Measurements from ENCODE around the gene IRF2BP2.

IRF2BP2 gene

DNA sequence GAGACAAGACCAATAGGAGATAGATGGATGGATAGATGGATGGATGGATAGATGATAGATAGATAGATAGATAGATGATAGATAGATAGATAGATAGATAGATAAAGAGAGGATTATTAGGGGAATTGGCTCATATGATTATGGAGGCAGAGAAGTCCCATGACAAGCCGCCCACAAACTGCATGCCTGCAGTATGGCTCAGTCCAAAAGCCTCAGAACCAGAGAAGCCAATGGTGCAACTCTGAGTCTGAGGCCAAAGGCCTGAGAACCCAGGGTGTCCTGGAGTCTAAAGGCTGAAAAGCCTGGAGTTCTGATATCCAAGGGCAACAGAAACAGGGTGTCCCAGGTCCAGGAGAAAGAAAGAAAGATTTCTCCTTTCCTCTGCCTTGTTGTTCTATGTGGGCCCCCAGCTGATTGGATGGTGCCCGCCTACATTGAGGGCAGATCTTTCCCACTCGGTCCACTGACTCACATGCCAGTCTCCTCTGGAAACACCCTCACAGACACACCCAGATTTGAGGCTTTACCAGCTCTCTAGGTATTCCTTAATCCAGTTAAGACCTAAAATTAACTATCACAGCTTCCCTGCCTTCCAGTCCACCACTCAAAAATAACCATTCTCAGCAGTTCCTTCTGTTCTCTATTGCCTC is 39.6 kb upstream of the IRF2BP2 start:
- H3K9me3 ChIP-seq (ENCODE audit: low read depth, low read length) = no peaks in the 10 kb centered on the region
- no peaks in the 10 kb centered on the region for H3K36me3 ChIP-seq (ENCODE audit: insufficient read depth, low read length)
- DNase-seq (ENCODE audit: low read depth, low spot score) = no peak
- H3K27ac ChIP-seq = no peak overlapping the region
- H3K9ac ChIP-seq (ENCODE audit: insufficient read length) = no peak overlapping the region
- H3K4me3 ChIP-seq = no peak overlapping the region
- no peak for TF ChIP-seq FOXP2 (optimal IDR thresholded peaks at IDR 0.05; ENCODE audit: control extremely low read depth, extremely low read length, insufficient read depth)
- no peak for TF ChIP-seq POLR2AphosphoS5 (IDR thresholded peaks at IDR 0.05; ENCODE audit: borderline replicate concordance, low read depth, low read length)
- no peak for TF ChIP-seq EZH2 (IDR thresholded peaks at IDR 0.05)

DNA sequence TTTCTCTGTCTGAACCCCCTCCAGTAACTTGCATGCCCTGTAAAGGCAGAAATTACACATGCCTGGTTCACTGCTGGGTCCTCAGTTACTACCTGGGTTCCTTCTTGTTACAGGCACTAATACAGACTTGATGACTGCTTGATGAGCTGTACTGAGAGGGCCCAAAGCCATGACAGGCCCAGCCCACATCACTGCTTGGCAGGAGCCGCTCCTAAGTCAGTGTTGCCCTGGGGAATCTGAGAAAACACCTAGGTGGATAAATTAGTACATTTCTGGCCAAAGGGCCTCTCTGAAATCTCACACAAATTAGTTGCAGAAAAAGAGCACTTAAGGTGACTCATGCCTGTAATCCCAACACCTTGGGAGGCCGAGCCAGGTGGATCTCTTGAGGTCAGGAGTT is 37.8 kb upstream of the IRF2BP2 start:
- DNase-seq (ENCODE audit: low read depth, low spot score) = no peak
- Histone ChIP-seq H3K9me3 (ENCODE audit: low read depth, low read length) (no peaks in the 10 kb centered on the region), H3K4me3 (no peak overlapping the region), H3K27ac (no peak overlapping the region), H3K36me3 (ENCODE audit: insufficient read depth, low read length) (no peaks in the 10 kb centered on the region), H3K9ac (ENCODE audit: insufficient read length) (no peak overlapping the region)
- TF ChIP-seq EZH2 (IDR thresholded peaks at IDR 0.05) = no peak
- no peak for TF ChIP-seq FOXP2 (optimal IDR thresholded peaks at IDR 0.05; ENCODE audit: control extremely low read depth, extremely low read length, insufficient read depth)
- no peak for TF ChIP-seq POLR2AphosphoS5 (IDR thresholded peaks at IDR 0.05; ENCODE audit: borderline replicate concordance, low read depth, low read length)

DNA sequence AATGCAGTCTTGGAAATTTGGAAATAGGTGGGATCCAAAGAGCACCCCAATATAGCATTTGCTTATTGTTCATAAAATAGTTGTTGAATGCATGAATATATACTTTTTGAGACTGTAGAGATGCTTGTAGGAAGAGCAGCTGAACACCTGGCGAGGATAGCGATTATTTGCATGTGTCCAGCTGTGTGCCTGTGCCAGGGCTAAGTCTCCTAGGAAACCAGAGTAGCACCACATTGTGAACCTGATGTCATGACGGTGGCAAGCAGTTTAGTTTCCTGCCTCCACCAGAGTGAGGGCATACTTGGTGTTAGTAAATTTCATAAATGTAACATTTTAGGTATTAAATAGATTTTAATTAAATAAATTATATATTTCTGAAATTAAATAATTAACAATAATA is 37.3 kb upstream of the IRF2BP2 start:
- Histone ChIP-seq H3K9ac (ENCODE audit: insufficient read length) (no peak overlapping the region), H3K9me3 (ENCODE audit: low read depth, low read length) (no peaks in the 10 kb centered on the region), H3K4me3 (no peak overlapping the region), H3K36me3 (ENCODE audit: insufficient read depth, low read length) (no peaks in the 10 kb centered on the region), H3K27ac (no peak overlapping the region)
- TF ChIP-seq FOXP2 (optimal IDR thresholded peaks at IDR 0.05; ENCODE audit: control extremely low read depth, extremely low read length, insufficient read depth) = no peak
- no peak for TF ChIP-seq EZH2 (IDR thresholded peaks at IDR 0.05)
- TF ChIP-seq POLR2AphosphoS5 (IDR thresholded peaks at IDR 0.05; ENCODE audit: borderline replicate concordance, low read depth, low read length) = no peak
- no peak for DNase-seq (ENCODE audit: low read depth, low spot score)

DNA sequence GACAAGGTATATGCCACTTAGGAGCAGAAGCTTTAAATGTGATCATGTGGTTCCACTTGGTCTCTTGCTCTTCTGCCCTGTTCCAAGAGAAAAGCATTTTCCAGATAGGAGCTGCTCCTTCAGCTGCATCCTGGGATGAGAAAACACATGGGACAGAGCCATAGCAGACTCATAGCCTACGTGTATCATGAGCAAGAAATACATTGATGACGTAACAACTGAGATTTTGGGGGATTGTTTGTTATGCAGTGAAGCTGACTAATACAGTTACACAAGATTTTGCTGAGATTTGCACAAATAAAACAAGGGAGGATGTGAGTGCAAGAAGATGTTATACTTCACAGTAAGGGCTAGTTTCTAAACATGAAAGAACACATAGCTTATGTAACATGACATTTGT is 36.0 kb upstream of the IRF2BP2 start:
- no peak overlapping the region for H3K27ac ChIP-seq
- H3K9ac ChIP-seq (ENCODE audit: insufficient read length) = no peak overlapping the region
- no peak overlapping the region for H3K4me3 ChIP-seq
- H3K9me3 ChIP-seq (ENCODE audit: low read depth, low read length) = no peaks in the 10 kb centered on the region
- TF ChIP-seq FOXP2 (optimal IDR thresholded peaks at IDR 0.05; ENCODE audit: control extremely low read depth, extremely low read length, insufficient read depth) (no peak), POLR2AphosphoS5 (IDR thresholded peaks at IDR 0.05; ENCODE audit: borderline replicate concordance, low read depth, low read length) (no peak), EZH2 (IDR thresholded peaks at IDR 0.05) (no peak)
- H3K36me3 ChIP-seq (ENCODE audit: insufficient read depth, low read length) = no peaks in the 10 kb centered on the region
- DNase-seq (ENCODE audit: low read depth, low spot score) = no peak

DNA sequence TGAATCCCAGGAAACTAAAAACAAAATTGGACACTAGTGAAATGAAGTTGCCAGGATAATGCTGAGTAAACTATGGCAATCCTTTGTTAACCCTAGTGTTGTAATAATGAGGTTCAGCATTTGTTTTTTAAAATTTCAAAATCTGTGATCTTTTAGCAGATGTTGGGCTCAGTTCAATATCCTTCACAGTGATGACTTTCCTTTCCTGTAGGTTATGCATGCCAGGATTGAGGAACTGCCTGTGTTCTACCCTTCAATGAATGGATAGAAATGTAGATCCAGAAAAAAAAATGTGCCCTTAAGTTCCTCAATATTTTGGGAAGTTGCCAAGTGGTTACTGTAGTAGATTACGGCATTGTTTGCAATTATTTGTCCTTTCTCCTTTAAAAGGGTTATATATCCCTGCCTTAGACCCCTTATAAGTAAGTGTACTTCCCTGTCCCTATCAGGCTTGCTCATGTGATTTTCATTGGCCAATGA is 35.5 kb upstream of the IRF2BP2 start:
- Histone ChIP-seq H3K36me3 (ENCODE audit: insufficient read depth, low read length) (no peaks in the 10 kb centered on the region), H3K4me3 (no peak overlapping the region), H3K27ac (no peak overlapping the region), H3K9me3 (ENCODE audit: low read depth, low read length) (no peaks in the 10 kb centered on the region), H3K9ac (ENCODE audit: insufficient read length) (no peak overlapping the region)
- TF ChIP-seq FOXP2 (optimal IDR thresholded peaks at IDR 0.05; ENCODE audit: control extremely low read depth, extremely low read length, insufficient read depth) (no peak), EZH2 (IDR thresholded peaks at IDR 0.05) (no peak), POLR2AphosphoS5 (IDR thresholded peaks at IDR 0.05; ENCODE audit: borderline replicate concordance, low read depth, low read length) (no peak)
- DNase-seq (ENCODE audit: low read depth, low spot score) = no peak

DNA sequence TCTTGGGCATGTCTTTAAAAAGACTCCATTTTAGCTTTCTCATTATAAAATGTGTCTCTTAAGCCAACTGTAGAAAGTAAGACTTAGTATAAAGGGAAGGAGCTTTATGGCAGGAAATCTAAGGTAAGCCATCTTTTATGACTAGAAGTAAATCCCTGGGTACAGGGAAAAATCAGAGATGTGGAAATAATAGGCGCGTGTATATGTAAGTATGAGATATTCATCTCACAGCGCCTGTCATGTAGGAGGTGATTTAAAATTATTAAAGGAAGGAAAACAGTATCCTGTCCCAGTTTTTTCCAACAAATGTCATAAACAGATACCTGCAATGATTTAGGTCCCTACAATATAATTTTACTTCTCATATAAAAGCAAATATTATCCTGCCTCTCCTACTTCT is 35.0 kb upstream of the IRF2BP2 start:
- H3K4me3 ChIP-seq = no peak overlapping the region
- H3K36me3 ChIP-seq (ENCODE audit: insufficient read depth, low read length) = no peaks in the 10 kb centered on the region
- no peak for TF ChIP-seq EZH2 (IDR thresholded peaks at IDR 0.05)
- no peak for TF ChIP-seq FOXP2 (optimal IDR thresholded peaks at IDR 0.05; ENCODE audit: control extremely low read depth, extremely low read length, insufficient read depth)
- no peak for TF ChIP-seq POLR2AphosphoS5 (IDR thresholded peaks at IDR 0.05; ENCODE audit: borderline replicate concordance, low read depth, low read length)
- H3K27ac ChIP-seq = no peak overlapping the region
- H3K9me3 ChIP-seq (ENCODE audit: low read depth, low read length) = no peaks in the 10 kb centered on the region
- no peak for DNase-seq (ENCODE audit: low read depth, low spot score)
- no peak overlapping the region for H3K9ac ChIP-seq (ENCODE audit: insufficient read length)

DNA sequence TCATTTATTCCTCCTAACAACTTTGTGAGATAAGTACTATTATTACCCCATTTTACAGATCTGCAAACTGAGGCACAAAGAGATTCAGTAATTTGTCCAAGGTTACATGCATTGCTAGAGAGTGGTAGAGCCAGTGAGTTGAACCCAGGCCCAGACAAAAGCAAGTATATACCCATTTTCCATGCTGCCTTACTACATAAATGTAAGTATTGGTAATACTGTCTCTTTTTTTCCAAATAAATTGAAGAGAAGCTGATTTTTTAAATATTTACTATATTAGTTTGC is 33.8 kb upstream of the IRF2BP2 start:
- no peaks in the 10 kb centered on the region for H3K9me3 ChIP-seq (ENCODE audit: low read depth, low read length)

DNA sequence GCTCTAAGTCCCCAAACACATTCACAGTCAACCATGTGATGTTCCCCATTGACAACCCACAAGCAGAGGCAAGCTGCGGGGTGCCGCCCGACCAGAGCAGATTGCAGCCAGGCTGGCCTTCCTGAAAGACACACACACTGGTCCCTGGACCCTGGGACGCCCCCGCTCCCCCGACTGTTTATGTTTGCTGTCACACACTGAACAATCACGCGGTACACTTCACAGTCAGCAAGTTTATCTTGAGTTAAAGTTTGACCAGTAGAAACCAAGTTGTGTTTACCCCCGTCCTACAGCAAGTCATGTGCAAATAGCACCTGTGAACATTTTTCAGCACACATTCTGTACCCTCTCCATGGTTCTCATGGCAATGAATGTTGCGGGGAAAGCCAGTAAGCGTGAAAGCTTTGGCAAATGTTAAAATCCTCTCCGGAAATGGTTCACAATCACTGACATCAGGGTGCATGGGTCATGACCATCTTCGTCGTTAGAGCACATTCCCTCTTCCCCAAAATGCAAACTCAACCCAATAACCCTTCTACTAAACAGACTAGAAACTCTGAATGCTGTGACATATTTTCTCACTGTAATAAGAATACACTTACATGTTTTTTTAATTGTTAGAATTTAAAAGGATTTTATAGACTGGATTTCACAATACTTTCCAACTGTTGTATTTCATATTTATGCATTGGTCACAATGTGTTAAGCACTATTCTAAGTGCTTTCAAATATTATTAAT is 33.3 kb upstream of the IRF2BP2 start:
- H3K36me3 ChIP-seq (ENCODE audit: insufficient read depth, low read length) = no peaks in the 10 kb centered on the region
- no peak overlapping the region for H3K9ac ChIP-seq (ENCODE audit: insufficient read length)
- no peak for TF ChIP-seq POLR2AphosphoS5 (IDR thresholded peaks at IDR 0.05; ENCODE audit: borderline replicate concordance, low read depth, low read length)
- TF ChIP-seq EZH2 (IDR thresholded peaks at IDR 0.05) = no peak
- TF ChIP-seq FOXP2 (optimal IDR thresholded peaks at IDR 0.05; ENCODE audit: control extremely low read depth, extremely low read length, insufficient read depth) = no peak
- no peak overlapping the region for H3K4me3 ChIP-seq
- H3K27ac ChIP-seq = no peak overlapping the region
- no peaks in the 10 kb centered on the region for H3K9me3 ChIP-seq (ENCODE audit: low read depth, low read length)
- no peak for DNase-seq (ENCODE audit: low read depth, low spot score)

More for the DNA sequence above, 33.8 kb upstream of the IRF2BP2 start:
- no peak overlapping the region for H3K9ac ChIP-seq (ENCODE audit: insufficient read length)
- DNase-seq (ENCODE audit: low read depth, low spot score) = no peak
- H3K27ac ChIP-seq = no peak overlapping the region
- H3K36me3 ChIP-seq (ENCODE audit: insufficient read depth, low read length) = no peaks in the 10 kb centered on the region
- TF ChIP-seq EZH2 (IDR thresholded peaks at IDR 0.05) = no peak
- no peak for TF ChIP-seq FOXP2 (optimal IDR thresholded peaks at IDR 0.05; ENCODE audit: control extremely low read depth, extremely low read length, insufficient read depth)
- H3K4me3 ChIP-seq = no peak overlapping the region

Measured in SK-N-MC (cell line).